OCI-M2 (cell line): ENCODE measurements around the gene IKBKG.
"Not testable (repeated sequence)": the region's sequence is repeated elsewhere in the genome, so short reads cannot be mapped to it uniquely, and the experiment has no call there.

Experiments
- DNase-seq: peaks from one replicate; lab custom pipeline; 2025; ENCODE audit not compliant: unreplicated experiment; lab: John Stamatoyannopoulos, UW

Gene IKBKG

DNA sequence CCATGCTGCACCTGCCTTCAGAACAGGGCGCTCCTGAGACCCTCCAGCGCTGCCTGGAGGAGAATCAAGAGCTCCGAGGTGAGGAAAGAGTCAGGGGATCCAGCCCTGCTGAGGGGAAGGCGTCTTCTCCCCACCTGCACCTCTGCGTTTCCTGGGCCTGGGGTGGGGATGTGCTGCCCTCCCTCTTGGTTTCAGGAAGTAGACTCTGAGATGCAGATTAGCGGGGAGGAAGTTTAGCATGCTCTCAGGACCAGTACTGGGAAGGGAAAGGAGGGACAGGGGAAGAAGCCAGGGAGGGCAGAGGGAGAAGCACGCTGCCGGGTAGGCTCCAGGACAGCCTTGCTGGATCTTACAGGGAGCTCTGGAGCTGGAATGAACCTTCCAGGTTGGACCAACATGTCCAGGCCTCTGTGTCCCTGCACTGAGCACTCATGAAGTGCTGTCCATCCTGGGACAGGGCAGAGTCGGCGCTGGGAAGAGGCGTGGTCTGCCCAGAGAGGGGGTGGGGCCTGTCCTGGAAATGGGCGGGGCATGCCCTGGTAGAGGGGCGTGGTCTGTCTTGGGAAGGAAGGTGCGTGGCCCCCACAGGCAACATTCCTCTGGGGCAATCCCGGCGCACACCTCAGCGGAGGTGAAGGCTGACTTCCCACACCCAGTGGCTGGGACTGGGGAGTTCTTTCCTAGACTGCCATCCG lies 4.8 kb downstream of the IKBKG start:
- DNase-seq = not testable (repeated sequence)

DNA sequence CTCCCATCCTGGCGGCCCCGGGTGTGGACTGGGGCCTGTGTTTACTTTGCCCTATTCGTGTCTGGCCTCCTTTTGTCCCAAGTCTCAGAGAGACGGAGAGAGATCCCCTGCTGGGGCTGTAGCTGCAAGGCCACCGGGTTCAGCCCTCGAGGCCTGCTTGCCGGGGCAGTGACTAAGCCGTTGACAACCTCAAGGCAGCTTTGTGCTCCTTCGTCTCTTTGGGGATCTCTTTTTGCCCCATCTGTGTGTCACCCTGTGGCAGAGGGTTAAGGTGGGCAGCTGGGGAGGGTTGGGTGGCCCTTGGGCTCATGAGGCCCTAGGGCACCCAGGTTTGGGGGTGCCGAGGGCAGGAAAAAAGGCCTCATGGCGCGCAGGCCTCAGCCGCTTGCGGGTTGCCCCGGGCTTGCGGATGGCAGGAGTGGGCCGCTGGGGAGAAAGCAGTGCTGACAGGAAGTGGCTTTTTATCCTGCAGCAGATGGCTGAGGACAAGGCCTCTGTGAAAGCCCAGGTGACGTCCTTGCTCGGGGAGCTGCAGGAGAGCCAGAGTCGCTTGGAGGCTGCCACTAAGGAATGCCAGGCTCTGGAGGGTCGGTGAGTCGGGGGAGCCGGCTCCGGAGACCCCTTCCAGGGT lies 10.8 kb downstream of the IKBKG start:
- not testable (repeated sequence) for DNase-seq

DNA sequence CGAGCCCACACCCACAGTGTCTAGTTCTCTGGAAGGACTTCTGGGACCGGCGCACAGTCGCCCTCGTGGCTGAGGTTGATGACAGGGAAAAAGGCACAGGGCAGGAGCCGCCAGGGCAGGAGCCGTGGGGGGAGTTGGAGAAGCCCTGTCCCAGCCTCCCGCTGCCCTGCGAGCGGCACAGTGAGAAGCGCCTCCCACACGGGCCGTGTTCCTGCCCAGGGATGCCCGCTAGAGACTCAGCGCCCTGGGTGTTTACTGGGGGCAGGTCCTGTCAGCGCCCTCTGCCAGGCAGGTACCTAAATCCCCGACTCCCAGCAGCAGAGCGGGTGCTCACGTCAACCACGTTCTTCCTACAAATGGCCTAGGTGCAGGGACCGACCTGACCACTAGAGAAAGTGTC lies 11.5 kb downstream of the IKBKG start:
- not testable (repeated sequence) for DNase-seq

DNA sequence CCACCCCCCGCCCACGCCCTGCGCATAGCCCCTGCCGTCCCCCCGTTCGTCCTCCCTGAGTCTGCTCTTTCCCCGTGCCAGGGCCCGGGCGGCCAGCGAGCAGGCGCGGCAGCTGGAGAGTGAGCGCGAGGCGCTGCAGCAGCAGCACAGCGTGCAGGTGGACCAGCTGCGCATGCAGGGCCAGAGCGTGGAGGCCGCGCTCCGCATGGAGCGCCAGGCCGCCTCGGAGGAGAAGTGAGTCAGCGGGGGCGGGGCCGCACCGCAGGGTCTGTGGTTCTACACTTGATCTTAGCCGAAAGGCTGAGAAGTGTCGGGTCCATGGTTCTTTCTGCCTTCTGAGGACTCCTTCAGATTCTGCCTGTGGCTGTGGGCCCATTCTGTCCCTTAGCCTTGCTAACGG lies 12.9 kb downstream of the IKBKG start:
- not testable (repeated sequence) for DNase-seq

DNA sequence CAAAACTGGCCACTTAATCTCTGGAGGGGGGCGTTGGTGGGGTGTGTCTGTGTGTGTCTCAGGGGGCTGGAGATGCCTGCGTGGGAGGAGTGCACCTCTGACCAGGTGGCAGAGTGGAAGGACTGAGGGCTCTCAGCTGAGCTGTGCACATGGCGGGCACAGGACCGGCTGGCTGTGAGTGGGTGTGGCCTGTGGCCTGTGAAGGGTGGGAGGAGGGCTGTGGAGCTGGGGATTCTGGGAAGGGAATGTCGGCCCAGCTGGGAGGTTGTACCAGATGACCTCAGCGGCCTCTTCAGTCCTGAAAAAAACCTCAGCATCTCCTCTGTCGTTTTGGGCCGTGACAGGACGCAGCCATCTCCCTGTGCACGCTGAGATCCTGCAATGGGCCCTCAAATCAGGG lies 14.9 kb downstream of the IKBKG start:
- DNase-seq = not testable (repeated sequence)

DNA sequence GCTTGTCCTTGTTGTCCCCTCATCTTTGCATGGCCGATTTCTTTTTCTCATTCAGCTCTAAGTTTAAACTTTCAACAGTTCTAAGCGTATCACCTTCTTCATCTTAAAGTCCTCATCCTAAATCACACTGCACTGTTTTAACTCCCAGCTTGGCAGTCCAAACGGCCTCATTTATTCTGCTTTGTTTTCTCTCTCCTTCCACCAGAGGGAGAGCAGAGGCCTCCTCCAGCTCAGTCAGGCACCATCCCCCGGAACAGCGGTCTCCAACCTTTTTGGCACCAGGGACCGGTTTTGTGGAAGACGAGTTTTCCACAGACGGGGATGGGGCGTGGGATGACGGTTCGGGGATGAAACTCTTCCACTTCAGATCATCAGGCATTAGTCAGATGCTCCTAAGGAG lies 22.9 kb downstream of the IKBKG start:
- not testable (repeated sequence) for DNase-seq

DNA sequence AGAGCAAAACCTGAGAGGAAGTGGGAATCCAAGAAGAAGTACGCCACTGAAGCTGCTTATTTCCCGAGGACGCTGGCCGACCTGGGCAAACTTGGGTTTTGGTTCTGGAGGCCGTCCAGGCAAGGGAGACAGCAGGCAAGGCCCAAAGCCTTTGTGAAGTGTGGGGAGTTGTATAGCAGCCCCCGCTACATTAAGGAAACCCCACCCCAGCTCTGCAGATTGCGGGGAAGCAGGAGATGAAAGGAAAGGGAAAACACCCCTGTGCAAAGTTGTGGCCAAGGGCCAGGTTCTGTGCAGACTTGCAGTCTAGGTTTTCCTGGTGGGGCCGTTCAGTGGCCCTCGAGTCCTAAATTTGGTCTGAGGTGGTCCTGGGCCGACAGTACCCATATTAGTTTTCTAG lies 25.6 kb downstream of the IKBKG start:
- not testable (repeated sequence) for DNase-seq

DNA sequence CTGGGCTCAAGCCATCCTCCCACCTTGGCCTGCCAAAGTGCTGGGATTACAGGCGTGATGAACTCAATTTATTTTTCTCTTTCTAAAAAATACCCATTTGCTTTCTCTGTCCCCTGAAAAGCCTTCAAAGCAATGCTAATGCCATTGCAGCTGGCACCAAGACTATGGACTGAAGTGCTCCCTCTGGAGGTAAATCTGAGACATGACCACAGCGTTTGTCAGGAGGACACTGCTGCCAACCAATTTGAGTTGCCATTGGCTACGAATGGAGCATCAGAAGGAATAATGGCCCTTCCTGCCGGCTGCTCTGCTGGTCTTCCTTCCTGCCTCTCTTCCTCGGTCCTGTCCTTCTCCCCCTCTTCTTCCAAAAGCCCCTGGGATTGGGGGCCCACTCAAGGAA lies 27.7 kb downstream of the IKBKG start:
- not testable (repeated sequence) for DNase-seq

DNA sequence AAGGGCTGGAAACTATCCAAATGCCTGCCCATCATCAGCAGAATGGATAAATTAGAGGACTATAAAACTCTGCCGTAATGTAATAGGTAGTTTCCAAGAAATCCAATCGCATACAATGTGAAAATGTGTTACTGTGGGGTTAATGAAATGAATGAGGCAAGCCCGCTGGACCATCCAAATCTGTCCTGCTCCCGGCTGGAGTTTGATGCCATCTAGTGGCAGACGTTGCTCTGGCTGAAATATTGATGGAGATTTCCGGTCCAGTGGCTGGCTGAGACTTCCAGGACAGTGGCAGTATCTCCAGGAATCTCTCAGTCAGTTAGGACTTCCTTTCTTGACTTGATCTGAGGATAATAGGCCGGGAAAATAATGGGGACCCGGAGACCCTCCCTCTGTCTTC lies 35.6 kb downstream of the IKBKG start:
- DNase-seq = not testable (repeated sequence)

DNA sequence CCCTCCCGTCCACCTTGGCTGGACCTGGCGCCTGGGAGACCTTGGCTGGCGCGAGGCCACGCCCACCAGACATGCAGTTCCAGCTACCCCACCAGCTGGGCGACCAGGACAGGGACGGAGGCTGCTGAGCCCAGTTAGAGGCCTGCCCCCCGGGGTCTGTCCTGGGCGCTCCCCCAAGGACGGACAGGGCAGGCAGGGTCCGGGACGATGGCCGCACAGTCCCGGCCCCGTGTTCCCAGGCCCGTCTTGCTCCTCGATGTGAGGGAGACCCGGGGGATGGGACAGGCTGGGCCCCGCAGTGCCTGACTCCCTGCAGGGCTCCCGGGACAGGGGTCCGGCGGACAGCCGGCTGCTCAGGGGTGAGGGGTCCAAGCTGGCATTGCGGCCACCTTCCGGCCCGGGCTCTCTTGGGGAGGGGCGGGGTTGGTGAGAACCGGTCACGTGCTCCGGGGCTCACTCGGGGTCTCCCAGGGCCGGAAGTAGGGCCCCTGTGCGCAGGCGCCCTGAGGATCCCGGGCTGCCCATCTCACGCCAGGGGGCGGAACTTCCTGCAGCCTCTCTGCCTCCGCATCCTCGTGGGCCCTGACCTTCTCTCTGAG lies 37.3 kb downstream of the IKBKG start, which contains the start of gene CTAG1A:
TSS of gene CTAG1A (plus strand) at position 549 of the 599 bp plus-strand sequence. CDS start 74 bp downstream, outside the sequence.
- DNase-seq = not testable (repeated sequence)

DNA sequence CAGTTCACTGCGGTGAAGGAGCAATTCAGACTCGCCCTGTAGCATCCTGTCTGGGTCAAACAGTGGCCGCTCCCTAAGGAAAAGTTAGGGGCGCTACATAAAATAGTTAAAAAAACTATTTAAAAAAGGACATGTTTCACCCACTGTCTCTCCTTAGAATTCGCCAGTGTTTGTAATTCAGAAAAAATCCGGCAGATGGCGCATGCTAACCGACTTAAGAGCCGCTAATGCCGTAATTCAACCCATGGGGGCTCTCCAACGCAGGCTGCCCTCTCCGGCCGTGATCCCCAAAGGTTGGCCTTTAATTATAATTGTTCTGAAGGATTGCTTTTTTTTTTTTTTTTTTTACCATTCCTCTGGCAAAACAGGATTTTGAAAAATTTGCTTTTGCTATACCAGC lies 43.0 kb downstream of the IKBKG start:
- DNase-seq = not testable (repeated sequence)

DNA sequence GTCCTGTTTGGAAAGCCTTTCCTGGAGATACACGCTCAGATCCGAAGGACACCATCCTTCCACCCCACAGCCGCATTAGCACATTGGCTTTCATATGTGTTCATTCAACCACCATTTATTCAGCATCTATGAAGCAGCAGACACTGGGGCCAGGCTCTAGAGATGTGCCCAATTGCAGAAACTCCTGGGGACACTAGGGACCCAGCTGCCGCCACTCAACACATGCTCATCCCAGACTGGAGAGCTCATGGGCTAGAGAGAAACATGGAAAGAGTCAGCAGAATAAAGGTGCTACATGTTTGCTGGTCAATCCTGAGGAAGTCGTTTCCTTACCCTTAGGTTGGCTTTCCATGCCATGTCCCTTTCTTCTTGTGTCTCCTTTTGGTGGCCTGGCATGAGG lies 45.1 kb downstream of the IKBKG start:
- DNase-seq = no peak

DNA sequence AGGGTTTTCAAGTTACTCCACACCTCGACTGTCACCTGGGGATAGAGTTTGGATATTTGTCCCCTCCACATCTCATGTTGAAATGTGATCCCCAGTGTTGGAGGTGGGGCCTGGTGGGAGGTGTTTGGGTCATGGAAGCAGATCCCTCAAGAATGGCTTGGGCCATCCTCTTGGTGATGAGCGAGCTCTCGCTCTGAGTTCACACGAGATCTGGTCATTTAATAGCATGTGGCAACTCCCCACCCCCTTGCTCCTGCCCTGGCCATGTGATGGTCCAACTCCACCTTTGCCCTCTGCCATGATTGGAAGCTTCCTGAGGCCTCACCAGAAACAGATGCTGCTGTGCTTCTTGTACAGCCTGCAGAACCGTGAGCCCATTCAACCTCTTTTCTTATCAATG lies 45.8 kb downstream of the IKBKG start:
- DNase-seq = no peak

DNA sequence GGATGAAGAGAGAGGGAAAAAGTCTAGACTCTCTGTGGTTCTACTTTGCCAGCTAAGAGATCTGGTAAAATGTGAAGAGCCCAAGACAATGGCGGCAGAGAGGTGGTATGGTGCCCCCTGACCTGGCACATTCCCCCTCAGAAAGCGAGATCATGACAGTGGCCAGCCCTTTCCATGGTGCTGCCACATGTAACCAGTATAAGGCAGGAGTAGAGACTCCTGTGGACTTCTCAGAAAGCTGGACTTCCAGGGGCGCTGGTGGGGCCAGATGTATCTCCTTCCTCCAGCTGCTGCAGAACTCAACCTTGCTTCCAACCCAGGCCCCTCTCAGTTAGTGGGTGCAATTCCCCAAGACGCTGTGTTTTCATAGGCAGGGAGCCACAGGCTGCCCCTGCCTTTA lies 47.1 kb downstream of the IKBKG start:
- no peak for DNase-seq

DNA sequence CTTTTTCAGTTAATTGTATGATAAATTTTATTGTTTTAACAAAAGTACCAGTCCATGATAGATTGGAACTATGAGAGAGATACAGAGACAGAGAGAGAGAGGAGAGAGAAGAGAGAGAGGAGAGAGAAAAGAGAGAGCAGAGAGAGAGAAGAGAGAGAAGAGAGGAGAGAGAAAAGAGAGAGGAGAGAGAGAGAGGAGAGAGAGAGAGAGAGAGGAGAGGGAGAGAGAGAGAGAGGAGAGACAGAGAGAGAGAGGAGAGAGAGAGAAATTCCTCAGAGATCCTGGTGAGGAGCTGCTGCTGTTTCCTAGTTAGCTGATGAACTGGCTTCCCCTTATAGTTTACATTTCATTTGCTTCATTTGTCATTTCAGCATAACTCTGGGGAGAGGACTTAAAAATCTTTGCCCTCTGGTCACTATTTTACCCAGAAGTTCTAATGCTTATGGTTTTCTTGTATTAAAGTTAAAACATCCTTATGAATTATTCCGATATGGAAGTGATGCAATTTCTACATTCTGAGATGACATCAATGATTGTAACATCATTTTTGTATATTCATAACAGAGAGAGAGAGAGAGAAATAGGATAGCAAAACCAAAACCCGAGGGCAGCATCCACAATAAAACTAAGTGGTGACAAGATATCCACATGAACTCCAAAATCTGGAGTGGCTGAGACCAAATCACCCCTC lies 48.3 kb downstream of the IKBKG start:
- DNase-seq = no peak

DNA sequence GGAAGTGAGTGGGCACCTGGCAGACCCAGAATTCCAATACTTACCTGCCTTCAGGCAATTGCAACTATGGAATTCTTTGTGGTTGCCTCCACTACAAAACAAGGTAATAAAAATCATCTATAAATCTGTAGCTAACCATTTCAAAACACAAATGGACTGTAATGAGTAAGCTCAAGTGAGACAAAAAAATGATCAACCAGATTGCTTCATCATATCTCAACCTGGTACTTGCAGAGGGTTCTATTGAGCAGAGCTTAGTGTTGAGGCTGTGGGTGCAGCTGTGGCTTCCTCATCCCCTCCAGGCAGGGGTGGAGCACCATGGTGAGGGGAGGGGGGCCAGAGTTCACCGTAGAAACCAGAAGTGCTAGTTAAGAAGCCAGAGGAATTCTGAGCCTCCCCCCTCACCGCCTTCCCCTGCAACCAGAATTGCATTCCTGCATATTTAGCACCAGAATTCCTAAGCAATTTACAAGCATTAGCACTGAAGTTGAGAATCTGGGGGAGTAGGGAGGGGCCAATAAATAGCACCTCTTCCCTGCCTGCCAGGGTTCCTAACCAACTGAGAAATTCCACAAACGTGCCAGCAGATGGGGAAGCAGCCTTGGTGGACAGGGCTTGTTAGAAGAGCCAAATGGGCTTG lies 49.0 kb downstream of the IKBKG start:
- DNase-seq = no peak

DNA sequence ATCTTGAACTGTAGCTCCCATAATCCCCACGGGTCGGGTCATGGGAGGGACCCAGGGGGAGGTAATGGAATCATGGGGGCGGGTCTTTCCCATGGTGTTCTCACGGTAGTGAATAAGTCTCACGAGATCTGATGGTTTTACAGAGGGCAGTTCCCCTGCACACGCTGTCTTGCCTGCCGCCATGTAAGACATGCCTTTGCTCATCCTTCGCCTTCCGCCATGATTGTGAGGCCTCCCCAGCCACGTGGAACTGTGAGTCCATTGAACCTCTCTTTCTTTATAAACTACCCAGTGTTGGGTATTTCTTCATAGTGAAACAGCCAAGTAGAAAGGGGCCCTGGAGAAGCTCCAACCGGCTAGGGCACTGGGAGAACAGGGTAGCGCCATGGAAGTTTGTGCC lies 49.8 kb downstream of the IKBKG start:
- no peak for DNase-seq

DNA sequence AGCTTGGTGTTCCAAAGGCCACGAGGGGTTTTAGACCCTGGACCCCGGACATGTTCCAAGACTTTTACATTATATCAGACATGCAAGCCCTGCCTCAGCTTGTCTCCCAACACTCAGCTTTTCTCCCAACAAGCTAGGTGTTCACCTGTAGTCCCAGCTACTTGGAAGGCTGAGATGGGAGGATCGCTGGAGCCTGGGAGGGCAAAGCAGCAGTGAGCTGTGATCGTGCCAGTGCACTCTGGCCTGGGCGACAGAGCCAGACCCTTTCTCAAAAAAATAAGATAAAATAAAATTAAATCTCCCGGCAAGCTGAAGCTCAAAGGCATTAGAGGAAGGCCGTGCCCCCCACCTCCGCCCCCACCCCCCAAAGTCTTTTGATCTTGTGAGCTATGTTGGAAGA lies 51.2 kb downstream of the IKBKG start:
- no peak for DNase-seq

DNA sequence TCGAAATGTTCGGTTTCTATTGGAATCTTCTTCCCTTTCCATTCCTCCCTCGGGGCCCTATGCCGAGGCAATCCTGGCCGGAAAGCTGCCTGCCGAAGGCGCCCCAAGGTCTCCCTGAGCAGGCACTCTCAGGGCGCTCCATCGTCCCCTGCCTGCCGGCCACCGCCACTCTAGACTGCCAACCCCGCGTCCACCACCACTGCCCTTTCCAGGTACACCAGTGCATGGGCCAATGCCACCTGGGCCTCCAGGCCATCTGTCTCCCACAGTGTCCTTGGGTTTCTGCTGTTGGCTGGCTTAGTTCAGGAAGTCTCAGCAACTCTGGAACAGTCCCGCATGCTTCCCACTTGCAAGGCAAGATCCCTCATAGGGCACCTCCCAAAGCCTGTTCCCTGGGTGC lies 52.1 kb downstream of the IKBKG start:
- DNase-seq = no peak

DNA sequence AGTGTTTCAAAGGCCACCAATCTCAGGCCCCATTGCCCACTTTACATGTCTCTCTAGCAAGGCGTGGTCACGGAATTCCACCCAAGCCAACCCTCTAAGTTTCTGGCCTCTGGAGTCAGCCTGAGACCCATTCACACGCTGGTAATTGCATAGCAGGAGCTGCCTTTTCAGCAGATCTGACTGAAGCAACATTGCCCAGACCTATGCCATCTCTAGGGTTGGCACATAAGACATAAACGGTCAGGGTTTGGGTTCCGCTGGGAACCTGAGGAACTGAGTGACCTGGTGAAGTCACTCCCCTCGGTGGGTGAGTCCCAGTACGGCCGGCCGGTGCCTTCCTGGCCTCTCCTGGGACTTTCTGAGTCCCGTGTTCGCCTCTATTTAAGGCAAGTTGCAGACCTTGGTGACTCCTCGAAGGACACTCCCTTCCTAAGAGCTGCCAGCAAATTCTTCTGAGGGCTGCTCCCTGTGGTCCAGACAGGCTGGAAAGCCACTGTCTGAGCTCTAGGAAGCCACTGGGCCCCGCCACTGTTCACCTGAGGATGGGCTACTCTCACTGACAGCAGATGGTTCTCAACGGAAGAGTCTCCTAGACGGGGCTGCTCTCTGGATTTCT lies 53.4 kb downstream of the IKBKG start:
- no peak for DNase-seq

DNA sequence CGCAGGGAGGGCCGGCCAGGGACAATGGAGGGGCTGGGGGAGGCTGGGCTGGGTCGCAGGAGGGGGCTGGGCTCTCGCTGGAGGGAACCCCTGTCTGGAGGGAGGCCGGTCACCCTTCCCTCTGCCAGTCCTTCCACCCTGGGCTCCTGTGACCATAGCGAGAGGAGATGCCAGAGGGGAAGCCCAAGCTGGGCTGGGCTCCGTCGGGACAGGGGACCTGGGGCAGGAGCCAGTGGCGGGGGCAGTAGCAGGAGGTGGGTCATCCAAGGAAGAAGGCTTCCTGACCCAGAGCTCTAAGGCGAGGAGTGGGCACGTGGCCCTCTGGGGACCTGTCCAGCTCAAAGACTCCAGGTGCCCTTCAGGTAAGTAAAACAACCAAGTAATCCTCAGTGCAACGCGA lies 54.8 kb downstream of the IKBKG start:
- no peak for DNase-seq
